Left colon (tissue), 2 donors: ENCODE measurements around the gene ADAM15. TPM values are rescaled to one million over a fixed set of nuclear protein-coding genes. Genes with fewer than 3 reads are reported as not detected.

Experiments used
- ATAC-seq: fragments of 200-7000 bp; cut with Tn5 transposase; one replicate; pipeline ENCODE4 v1.9.1; 2020; ENCODE audit warnings: mild to moderate bottlenecking, moderate library complexity
- DNase-seq, 2 donors: peaks; one replicate each; pipeline ENCODE4 v3.0.0-alpha.2; 2020
- intact Hi-C, 2 donors: fragments of 100-400 bp; cut with DNase I in 1 of 2; cut with micrococcal nuclease in 1 of 2; formaldehyde crosslinking; loops; one replicate each; pipeline versions ENCODE4 v1.11.2 to v1.14.0; 2022; cut with DNase I, micrococcal nuclease
- total RNA-seq, 2 donors: library from RNA; stranded (reverse); fragmentation: NEBNext Ultra II Directional; extraction: Animal tissue kit (Norgen Biotek cat#: 25700); gene quantifications; one replicate each; pipeline ENCODE4 v1.2.1, GENCODE V29; 2021
- donor health status: DM: no; HTN: no; CAD: no.
- donor health status: DM: yes; HTN: yes; CAD: no.

Gene ADAM15
- total RNA-seq, 2 donors from 2014 or later = 88.9 to 160 TPM

- intact Hi-C loops = no loop called here
- peak; percentile 64 for ATAC-seq
- peak; percentile 74 to 85 for DNase-seq
Observed at GRCh38 chr1:155062702-155063411, 11.7 kb downstream of the ADAM15 start.

GRCh38 chr1:155063550-155064110 lies 12.5 kb downstream of the ADAM15 start, which contains the start of gene EFNA4:
Gene EFNA4, plus strand, starts transcription at chr1:155063740. Its CDS starts 84 bp downstream, at chr1:155063824.
- peak; percentile 83 for ATAC-seq
- DNase-seq = peak; percentile 92
- intact Hi-C loops = no loop called here

- DNase-seq = peak in 1 of 2 donors; percentile 56
- intact Hi-C loops = no loop called here
Observed at GRCh38 chr1:155064111-155064831, 13.2 kb downstream of the ADAM15 start.

GRCh38 chr1:155064832-155065429 lies 13.8 kb downstream of the ADAM15 start:
- intact Hi-C loops = no loop called here
- no peak for ATAC-seq
- DNase-seq = no peak

More at GRCh38 chr1:155064111-155064831, 13.2 kb downstream of the ADAM15 start:
- ATAC-seq = peak; percentile 18

GRCh38 chr1:155066777-155067176 lies 15.7 kb downstream of the ADAM15 start:
- intact Hi-C loops = no loop called here
- DNase-seq = no peak
- ATAC-seq = no peak

GRCh38 chr1:155068599-155068998 lies 17.5 kb downstream of the ADAM15 start:
- DNase-seq (no peak), ATAC-seq (no peak)
- intact Hi-C loops = no loop called here

- ATAC-seq (peak; percentile 34), DNase-seq (no peak)
- intact Hi-C loops = no loop called here
Observed at GRCh38 chr1:155069551-155070157, 18.5 kb downstream of the ADAM15 start.

- no peak for DNase-seq
- ATAC-seq = peak; percentile 13
- intact Hi-C loops = no loop called here
Observed at GRCh38 chr1:155070158-155070621, 19.1 kb downstream of the ADAM15 start.

GRCh38 chr1:155070721-155071569 lies 19.8 kb downstream of the ADAM15 start:
- ATAC-seq = peak; percentile 88
- DNase-seq = peak; percentile 88 to 89
- intact Hi-C loops = no loop called here

- intact Hi-C loops = no loop called here
- ATAC-seq = no peak
- DNase-seq = no peak
Observed at GRCh38 chr1:155071701-155072100, 20.6 kb downstream of the ADAM15 start.

- no peak for DNase-seq
- ATAC-seq = no peak
- intact Hi-C loops = no loop called here
Observed at GRCh38 chr1:155072531-155073289, 21.6 kb downstream of the ADAM15 start.

GRCh38 chr1:155073377-155074242 lies 22.5 kb downstream of the ADAM15 start:
- intact Hi-C loops = no loop called here
- no peak for ATAC-seq
- DNase-seq = no peak

GRCh38 chr1:155075535-155075934 lies 24.4 kb downstream of the ADAM15 start:
- DNase-seq (no peak), ATAC-seq (no peak)
- intact Hi-C loops = no loop called here

- DNase-seq = no peak
- intact Hi-C loops = no loop called here
- no peak for ATAC-seq
Observed at GRCh38 chr1:155076371-155076770, 25.3 kb downstream of the ADAM15 start.

GRCh38 chr1:155077346-155077745 lies 26.2 kb downstream of the ADAM15 start:
- ATAC-seq = no peak
- DNase-seq = no peak
- intact Hi-C loops = no loop called here

- intact Hi-C loops = no loop called here
- ATAC-seq (no peak), DNase-seq (no peak)
Observed at GRCh38 chr1:155077758-155078445, 26.8 kb downstream of the ADAM15 start.
